LNCaP clone FGC (cell line): ENCODE measurements around the gene CCDC17.

Experiments
- DNase-seq: peaks from one replicate; pipeline ENCODE4 v3.0.0-alpha.2; 2011; ENCODE audit warnings: low read depth
- H3K4me3 ChIP-seq: 2 replicates; pipeline ENCODE4 v1.5.1; 2011; ENCODE audit warnings: mild to moderate bottlenecking, low read depth, low read length, control low read depth
- CTCF ChIP-seq: IDR thresholded peaks from 2 replicates; pipeline ENCODE4 v1.5.1; 2012; ENCODE audit warnings: mild to moderate bottlenecking; ENCODE audit not compliant: control insufficient read depth, insufficient read depth; ENCODE audit errors: extremely low read depth

The CCDC17 gene

GRCh38 chr1:45622524-45623394 lies 1.1 kb downstream of the CCDC17 start:
- no peak for TF ChIP-seq CTCF
- no peak for DNase-seq
- H3K4me3 ChIP-seq = no peak overlapping the region

- no peak for DNase-seq
- H3K4me3 ChIP-seq = no peak overlapping the region
- no peak for TF ChIP-seq CTCF
Observed at GRCh38 chr1:45621895-45622523, 1.8 kb downstream of the CCDC17 start.

GRCh38 chr1:45621501-45621836 lies 2.4 kb downstream of the CCDC17 start:
- no peak for TF ChIP-seq CTCF

GRCh38 chr1:45620588-45621500 lies 3.0 kb downstream of the CCDC17 start:
- no peak for DNase-seq
- no peak for TF ChIP-seq CTCF
- H3K4me3 ChIP-seq = no peak overlapping the region

More at GRCh38 chr1:45621501-45621836, 2.4 kb downstream of the CCDC17 start:
- H3K4me3 ChIP-seq = no peak overlapping the region
- no peak for DNase-seq

GRCh38 chr1:45619149-45619921 lies 4.5 kb downstream of the CCDC17 start:
- DNase-seq = peak; percentile 57
- TF ChIP-seq CTCF = no peak
- H3K4me3 ChIP-seq = no peak overlapping the region

- no peak for TF ChIP-seq CTCF
- no peak overlapping the region for H3K4me3 ChIP-seq
- DNase-seq = no peak
Observed at GRCh38 chr1:45617618-45618017, 6.2 kb downstream of the CCDC17 start.
